GM12874 (cell line): ENCODE results near the gene SNRPF.

ENCODE experiments used
- TF ChIP-seq, protein P1 (sequence below): IDR thresholded peaks from 2 replicates; pipeline ENCODE4 v1.5.1; 2011; ENCODE audit warnings: low read depth, mild to moderate bottlenecking, control low read depth, low read length, moderate library complexity; ENCODE audit not compliant: insufficient read depth

The SNRPF gene

DNA sequence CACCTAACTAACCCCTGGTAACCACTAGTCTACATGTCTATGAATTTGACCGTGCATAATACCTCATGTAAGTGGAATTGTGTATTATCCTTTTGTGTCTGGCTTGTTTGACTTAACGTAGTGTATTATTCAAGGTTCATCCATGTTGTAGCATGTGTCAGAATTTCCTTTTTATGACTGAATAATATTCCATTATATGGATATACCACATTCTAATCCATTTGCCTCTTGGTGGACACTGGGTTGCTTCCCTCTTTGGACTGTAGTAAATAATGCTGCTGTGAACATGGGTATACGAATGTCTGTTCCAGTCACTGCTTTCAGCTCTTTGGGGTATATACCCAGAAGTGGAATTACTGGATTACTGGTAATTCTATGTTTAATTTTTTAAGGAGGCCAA is 3.3 kb downstream of the SNRPF start:
- TF ChIP-seq, protein P1, sequence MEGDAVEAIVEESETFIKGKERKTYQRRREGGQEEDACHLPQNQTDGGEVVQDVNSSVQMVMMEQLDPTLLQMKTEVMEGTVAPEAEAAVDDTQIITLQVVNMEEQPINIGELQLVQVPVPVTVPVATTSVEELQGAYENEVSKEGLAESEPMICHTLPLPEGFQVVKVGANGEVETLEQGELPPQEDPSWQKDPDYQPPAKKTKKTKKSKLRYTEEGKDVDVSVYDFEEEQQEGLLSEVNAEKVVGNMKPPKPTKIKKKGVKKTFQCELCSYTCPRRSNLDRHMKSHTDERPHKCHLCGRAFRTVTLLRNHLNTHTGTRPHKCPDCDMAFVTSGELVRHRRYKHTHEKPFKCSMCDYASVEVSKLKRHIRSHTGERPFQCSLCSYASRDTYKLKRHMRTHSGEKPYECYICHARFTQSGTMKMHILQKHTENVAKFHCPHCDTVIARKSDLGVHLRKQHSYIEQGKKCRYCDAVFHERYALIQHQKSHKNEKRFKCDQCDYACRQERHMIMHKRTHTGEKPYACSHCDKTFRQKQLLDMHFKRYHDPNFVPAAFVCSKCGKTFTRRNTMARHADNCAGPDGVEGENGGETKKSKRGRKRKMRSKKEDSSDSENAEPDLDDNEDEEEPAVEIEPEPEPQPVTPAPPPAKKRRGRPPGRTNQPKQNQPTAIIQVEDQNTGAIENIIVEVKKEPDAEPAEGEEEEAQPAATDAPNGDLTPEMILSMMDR = no peak

DNA sequence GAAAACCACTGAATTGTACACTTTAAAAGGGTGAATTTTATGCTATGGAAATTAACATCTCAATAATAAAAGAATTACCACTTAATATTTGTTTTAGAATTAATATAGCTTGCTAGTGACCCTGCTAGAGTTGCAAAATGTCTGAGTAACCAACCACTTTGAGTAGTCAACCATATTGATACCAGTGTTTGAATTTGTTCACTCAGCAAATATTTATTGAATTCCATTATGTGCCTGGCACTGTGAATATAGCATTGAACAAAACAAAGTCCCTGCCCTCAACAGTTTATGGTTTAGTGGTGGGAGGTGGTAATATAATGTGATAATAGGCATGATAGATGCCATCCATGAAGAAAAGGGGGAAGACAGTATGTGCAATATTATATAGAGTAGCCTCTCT is 4.6 kb downstream of the SNRPF start:
- TF ChIP-seq, protein P1 = no peak

DNA sequence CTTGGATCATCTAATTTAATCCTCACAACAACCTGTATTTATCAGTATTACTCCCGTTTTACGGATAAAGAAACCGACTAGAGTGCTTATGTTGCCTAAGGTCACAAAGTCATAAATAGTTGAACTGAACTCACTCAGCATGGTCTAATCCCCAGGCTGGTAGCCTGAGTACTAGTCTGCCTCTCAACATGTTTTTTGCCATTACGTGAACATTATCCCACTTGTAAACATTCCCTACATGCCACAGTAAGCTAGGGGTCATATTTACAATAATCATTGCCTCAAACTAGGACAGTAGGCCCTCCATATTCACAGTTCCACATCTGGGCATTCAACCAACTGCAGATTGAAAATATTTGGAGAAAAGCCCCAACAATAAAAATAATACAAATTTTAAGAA is 12.1 kb downstream of the SNRPF start:
- TF ChIP-seq, protein P1 = no peak

DNA sequence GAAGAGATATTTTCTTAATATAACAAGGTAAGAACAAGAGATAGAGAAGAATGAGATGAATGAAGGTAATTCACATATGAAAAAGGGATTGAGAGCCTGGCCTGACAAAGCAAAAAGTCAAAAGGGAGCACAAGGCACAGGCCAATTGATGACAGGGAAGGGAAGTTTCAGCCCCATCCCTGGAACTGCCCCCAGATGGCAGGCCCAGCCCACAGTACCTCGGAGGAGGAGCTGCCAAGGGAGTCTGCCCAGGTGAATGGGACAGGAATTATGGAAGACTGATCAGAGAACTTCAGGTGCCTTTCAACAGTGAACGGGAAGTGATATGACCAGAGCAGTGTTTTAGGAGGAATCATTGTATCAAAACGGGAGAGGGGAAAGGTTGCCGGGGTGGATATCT is 15.7 kb downstream of the SNRPF start:
- TF ChIP-seq, protein P1 = no peak

DNA sequence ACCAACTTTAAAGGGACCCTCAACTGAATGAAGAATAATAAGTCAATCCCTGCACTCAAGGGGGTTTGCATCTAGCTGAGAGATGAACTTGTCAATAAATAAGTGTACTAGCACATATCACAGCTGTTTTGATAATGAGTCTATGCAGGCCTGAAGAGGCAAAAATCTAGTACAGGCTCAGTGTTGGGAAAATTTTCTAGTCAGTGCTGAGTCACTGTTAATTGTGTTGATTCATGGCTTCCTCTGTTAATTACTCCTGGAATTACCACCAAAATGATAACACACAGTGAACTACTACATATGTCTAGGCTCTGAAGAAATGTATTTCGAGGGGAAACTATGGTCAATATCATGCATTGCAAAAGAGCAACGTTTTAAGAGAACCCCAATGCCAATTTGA is 18.9 kb downstream of the SNRPF start:
- TF ChIP-seq, protein P1 = no peak

DNA sequence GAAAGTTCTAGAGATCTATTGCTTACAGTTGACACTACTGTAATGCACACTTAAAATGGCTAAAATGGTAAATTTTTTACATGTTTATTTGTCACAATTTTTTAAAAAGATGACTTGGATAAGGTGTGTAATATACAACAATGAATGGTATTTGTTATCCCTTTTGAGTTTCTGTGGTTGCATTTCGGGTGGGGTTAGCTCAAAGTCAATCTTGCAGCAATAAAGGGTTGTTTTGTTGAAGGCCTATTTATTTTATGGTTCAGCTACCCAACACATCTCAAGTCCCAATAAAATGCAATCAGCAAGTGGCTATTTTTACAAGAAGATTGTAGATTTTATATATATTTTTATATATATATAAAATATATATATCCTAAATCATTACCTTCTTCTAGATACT is 22.1 kb downstream of the SNRPF start:
- TF ChIP-seq, protein P1 = no peak

DNA sequence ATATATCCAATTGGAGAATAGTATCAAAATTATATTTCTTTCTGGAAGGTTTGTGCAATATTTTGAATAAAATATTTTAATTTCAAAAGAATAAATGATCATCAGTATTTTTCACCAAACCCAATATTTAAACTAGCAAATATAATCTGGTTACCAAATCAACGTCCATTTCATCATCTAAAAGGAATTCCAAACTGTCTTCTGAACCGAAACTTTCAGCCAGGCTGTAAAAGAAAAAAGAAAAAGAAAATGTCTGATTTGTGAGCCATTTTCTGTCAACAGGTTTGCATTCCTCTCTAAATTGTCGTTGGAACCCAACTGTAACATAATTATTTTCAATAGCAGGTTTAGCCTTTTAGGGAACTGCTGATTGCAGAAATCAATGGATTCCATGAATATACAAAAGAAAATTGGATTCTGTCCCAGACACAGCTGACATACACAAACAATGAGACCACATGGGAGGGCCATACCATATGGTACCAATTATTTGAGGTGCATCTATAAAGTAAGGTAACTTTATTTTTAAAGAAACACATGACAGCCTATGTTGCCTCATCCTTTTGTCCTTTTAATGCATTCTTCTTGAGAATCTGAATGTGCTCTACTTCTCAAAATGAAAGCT is 22.7 kb downstream of the SNRPF start:
- TF ChIP-seq, protein P1 = no peak
